Upper lobe of left lung (tissue), 6 donors: Measurements from ENCODE around the gene PAX2. TPM values are rescaled to one million over a fixed set of nuclear protein-coding genes. Genes with fewer than 3 reads are reported as not detected.

Experiments
- ATAC-seq, 2 donors: fragments of 200-7000 bp; cut with Tn5 transposase; one replicate each; pipeline ENCODE4 v1.9.1; 2022; ENCODE audit warnings: mild to moderate bottlenecking in 2 of 2, moderate library complexity in 2 of 2; ENCODE audit not compliant: low FRiP score in 2 of 2
- DNase-seq, 2 donors: peaks; one replicate each; pipeline ENCODE4 v3.0.0-alpha.2; 2019 to 2020
- H3K27ac ChIP-seq, 4 donors: fragments of 200-600 bp; sonication (generic); one replicate each; pipeline ENCODE4 v1.5.1; 2016 to 2019
- H3K27me3 ChIP-seq, 4 donors: fragments of 200-600 bp; sonication (generic); one replicate each; pipeline ENCODE4 v1.5.1; 2017 to 2019
- H3K36me3 ChIP-seq, 4 donors: fragments of 200-600 bp; sonication (generic); one replicate each; pipeline ENCODE4 v1.5.1; 2016 to 2019
- H3K4me1 ChIP-seq, 4 donors: fragments of 200-600 bp; sonication (generic); one replicate each; pipeline ENCODE4 v1.5.1; 2018 to 2019
- H3K4me3 ChIP-seq, 4 donors: fragments of 200-600 bp; sonication (generic); one replicate each; pipeline ENCODE4 v1.5.1; 2017 to 2019; ENCODE audit warnings: mild to moderate bottlenecking in 2 of 4, moderate library complexity in 1 of 4
- H3K9me3 ChIP-seq, 4 donors: fragments of 200-600 bp; sonication (generic); one replicate each; pipeline ENCODE4 v1.5.1; 2018 to 2019
- EP300 ChIP-seq, 4 donors: sonication (generic); formaldehyde crosslinking; IDR thresholded peaks; one replicate each; pipeline ENCODE4 v1.5.1; 2017; ENCODE audit warnings: antibody characterized with exemption in 4 of 4, control low read depth in 2 of 4
- POLR2A ChIP-seq, 4 donors: fragments of 450-650 bp; IDR thresholded peaks; one replicate each; pipeline ENCODE4 v1.5.1; 2016 to 2017; ENCODE audit warnings: antibody characterized with exemption in 4 of 4, mild to moderate bottlenecking in 2 of 4
- POLR2AphosphoS5 ChIP-seq, 2 donors: sonication (generic); formaldehyde crosslinking; IDR thresholded peaks; one replicate each; pipeline ENCODE4 v1.5.1; 2017; ENCODE audit warnings: antibody characterized with exemption in 2 of 2
- WGBS, 2 donors: methylation state at CpG; one replicate each; pipeline ENCODE4 v1.1.5; 2017 to 2018; 5-methylcytosine and 5-hydroxymethylcytosine counted together
- total RNA-seq, 6 donors: library from RNA; depleted of rRNA in 4 of 6; stranded (reverse); fragments of >200 nt in 4 of 6; gene quantifications; one replicate each; pipeline versions ENCODE4 v1.1.0 to v1.2.1, GENCODE V29; 2016 to 2021
- TF ChIP-seq, protein P1 (sequence below), 6 experiments: fragments of 450-650 bp in 4 of 6; fragments of 200-600 bp in 2 of 6; sonication (generic) in 2 of 6; IDR thresholded peaks; one replicate each; pipeline ENCODE4 v1.5.1; 2016 to 2019; ENCODE audit warnings: antibody characterized with exemption in 6 of 6
- donor health status: DM: no; HTN: no; CAD: no; lungs with moderate emphysema.
- donor health status: DM: no; HTN: yes; CAD: no; lungs with severe emphysema.

The PAX2 gene
- total RNA-seq, 6 donors from 2014 or later: 0.07 TPM; not detected in 5

DNA sequence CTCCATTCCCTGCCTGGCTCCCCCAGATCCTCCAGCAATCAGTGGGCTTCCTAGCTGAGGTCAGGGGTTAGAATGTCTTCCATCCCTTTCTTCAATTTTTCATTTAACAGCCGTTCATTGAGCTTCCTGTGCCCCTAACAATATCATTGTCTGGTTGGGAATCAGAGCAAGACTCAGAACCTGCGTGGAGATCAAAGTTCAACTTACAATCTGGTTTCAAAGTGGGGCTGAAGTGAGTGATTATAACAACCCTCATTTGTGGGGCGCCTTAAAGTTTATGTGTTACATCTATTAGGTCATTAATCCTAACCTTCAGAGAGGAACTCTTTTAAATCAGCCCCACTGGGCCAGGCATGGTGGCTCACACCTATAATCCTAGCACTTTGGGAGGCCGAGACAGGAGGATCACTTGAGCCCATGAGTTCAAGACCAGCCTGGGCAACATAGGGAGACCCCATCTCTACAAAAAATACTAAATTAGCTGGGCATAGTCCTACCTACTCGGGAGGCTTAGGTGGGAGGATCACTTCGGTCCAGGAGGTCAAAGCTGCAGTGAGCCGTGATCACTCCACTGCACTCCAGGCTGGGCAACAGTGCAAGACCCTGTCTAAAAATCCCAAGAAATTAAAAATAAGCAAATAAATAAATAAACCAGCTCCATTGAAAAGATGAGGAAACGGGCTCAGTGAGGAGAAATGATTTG, 122.0 kb downstream of the PAX2 start:
- DNase-seq: no peak
- Histone ChIP-seq H3K36me3 (no peaks in the 10 kb centered on the region), H3K4me1 (peaks cover 0 to 3% (median 0%) of the 10 kb centered on the region in 4 donors), H3K4me3 (no peak overlapping the region), H3K27ac (no peak overlapping the region), H3K27me3 (peaks cover 0 to 10% (median 0%) of the 10 kb centered on the region in 4 donors), H3K9me3 (no peaks in the 10 kb centered on the region)
- 76 to 80% methylated on average over 8 of the region's 8 CpGs for WGBS, 2 donors
- ATAC-seq: no peak
- TF ChIP-seq POLR2AphosphoS5 (IDR thresholded peaks at IDR 0.05) (no peak), EP300 (IDR thresholded peaks at IDR 0.05) (no peak), POLR2A (IDR thresholded peaks at IDR 0.05) (no peak)
- TF ChIP-seq, protein P1, sequence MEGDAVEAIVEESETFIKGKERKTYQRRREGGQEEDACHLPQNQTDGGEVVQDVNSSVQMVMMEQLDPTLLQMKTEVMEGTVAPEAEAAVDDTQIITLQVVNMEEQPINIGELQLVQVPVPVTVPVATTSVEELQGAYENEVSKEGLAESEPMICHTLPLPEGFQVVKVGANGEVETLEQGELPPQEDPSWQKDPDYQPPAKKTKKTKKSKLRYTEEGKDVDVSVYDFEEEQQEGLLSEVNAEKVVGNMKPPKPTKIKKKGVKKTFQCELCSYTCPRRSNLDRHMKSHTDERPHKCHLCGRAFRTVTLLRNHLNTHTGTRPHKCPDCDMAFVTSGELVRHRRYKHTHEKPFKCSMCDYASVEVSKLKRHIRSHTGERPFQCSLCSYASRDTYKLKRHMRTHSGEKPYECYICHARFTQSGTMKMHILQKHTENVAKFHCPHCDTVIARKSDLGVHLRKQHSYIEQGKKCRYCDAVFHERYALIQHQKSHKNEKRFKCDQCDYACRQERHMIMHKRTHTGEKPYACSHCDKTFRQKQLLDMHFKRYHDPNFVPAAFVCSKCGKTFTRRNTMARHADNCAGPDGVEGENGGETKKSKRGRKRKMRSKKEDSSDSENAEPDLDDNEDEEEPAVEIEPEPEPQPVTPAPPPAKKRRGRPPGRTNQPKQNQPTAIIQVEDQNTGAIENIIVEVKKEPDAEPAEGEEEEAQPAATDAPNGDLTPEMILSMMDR (IDR thresholded peaks at IDR 0.05): no peak

DNA sequence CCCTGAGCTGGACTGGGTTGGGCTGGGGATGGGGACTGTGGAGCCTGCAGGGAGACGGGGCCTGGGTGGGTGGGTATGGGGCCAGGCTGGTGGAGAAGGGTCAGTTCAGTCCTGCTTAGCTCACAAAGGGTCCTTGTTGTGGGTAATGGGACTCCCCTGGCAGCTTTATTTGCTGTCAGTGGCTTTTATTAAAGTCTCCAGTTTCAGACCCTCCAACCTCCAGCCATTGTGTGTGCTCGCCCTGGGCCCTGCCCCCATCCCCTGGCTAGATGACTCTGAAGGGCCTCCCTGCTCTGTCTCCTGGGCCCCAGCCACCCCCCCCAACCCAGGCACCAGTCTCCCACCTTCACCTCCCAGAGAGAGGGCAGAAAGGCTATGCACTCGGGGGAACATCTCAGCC, 123.0 kb downstream of the PAX2 start:
- no peak for TF ChIP-seq POLR2AphosphoS5 (IDR thresholded peaks at IDR 0.05)
- TF ChIP-seq, protein P1 (IDR thresholded peaks at IDR 0.05): no peak
- TF ChIP-seq EP300 (IDR thresholded peaks at IDR 0.05): no peak
- TF ChIP-seq POLR2A (IDR thresholded peaks at IDR 0.05): no peak
- peaks cover 0 to 3% (median 0%) of the 10 kb centered on the region in 4 donors for H3K4me1 ChIP-seq
- no peak for ATAC-seq
- DNase-seq: no peak
- H3K27ac ChIP-seq: no peak overlapping the region
- no peaks in the 10 kb centered on the region for H3K36me3 ChIP-seq
- no peaks in the 10 kb centered on the region for H3K9me3 ChIP-seq
- WGBS, 2 donors: 74 to 83% methylated on average over 3 of the region's 3 CpGs
- H3K27me3 ChIP-seq: peaks cover 0 to 10% (median 0%) of the 10 kb centered on the region in 4 donors
- H3K4me3 ChIP-seq: no peak overlapping the region

DNA sequence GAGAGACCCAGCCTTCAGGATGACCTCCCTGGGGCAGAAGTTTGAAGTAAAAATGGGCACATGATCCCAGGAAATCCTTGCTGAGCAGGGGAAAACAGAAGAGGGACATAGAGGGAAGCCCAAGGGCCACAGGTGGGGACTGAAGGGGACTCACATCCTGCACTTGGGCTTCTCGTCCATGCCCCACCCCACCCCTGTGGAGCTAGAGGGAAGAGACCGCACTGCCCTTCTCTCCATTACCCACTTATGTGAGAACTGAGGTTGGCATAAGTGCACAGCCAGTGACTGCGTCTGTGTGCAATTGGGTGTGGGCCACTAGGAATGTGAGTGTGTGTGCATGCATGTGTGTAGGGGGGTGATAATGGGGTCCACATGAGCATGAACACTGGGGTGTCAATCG, 124.0 kb downstream of the PAX2 start:
- H3K27me3 ChIP-seq: peaks cover 0 to 10% (median 0%) of the 10 kb centered on the region in 4 donors
- ATAC-seq: no peak
- DNase-seq: no peak

DNA sequence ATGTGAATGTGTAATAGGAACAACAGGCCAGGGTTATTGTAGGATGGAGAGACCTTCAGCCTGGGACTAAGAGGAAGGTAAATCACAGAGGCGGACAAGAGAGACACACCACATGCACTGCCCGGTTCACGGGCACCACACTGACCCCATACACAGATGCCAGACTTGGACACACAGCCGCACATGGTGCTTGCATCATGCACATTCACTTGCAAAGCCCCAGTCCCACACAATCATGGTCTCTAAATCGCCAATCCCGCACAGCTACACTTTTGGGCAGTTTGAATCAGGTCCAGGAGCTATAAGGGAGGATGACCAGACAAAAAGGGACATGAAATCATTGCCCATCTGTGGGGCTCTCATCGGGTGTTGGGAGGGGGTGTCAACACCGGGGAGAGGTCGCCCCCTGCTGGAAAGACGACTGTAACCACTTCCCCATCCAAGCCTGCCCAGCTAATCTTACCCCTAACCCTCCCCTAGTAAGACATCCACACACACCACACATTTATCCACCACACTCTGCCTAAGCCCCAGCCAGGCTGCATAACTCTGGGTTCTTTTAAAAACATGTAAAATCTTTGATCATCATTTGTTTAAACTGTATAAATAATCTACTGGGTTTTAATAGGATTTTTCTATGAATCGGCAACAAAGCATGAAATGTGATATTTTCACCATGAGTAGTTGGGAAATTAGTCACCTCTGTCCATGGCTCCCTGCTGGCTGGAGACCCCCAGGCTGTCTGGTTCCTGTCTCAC, 126.8 kb downstream of the PAX2 start:
- no peak for ATAC-seq
- no peaks in the 10 kb centered on the region for H3K36me3 ChIP-seq
- H3K4me1 ChIP-seq: no peaks in the 10 kb centered on the region
- no peak for TF ChIP-seq POLR2AphosphoS5 (IDR thresholded peaks at IDR 0.05)
- TF ChIP-seq POLR2A (IDR thresholded peaks at IDR 0.05): no peak
- TF ChIP-seq, protein P1 (IDR thresholded peaks at IDR 0.05): peak in 3 of 6 experiments; percentile 17 to 30 (median 25)
- no peak for TF ChIP-seq EP300 (IDR thresholded peaks at IDR 0.05)
- 58 to 59% methylated on average over 11 of the region's 11 CpGs for WGBS, 2 donors
- DNase-seq: no peak
- no peak overlapping the region for H3K4me3 ChIP-seq
- no peaks in the 10 kb centered on the region for H3K9me3 ChIP-seq
- peaks cover 0 to under 1% (median 0%) of the 10 kb centered on the region in 4 donors for H3K27me3 ChIP-seq
- H3K27ac ChIP-seq: no peak overlapping the region

More for the DNA sequence above, 124.0 kb downstream of the PAX2 start:
- 71 to 79% methylated on average over 4 of the region's 4 CpGs for WGBS, 2 donors
- H3K36me3 ChIP-seq: no peaks in the 10 kb centered on the region
- H3K27ac ChIP-seq: no peak overlapping the region
- TF ChIP-seq, protein P1 (IDR thresholded peaks at IDR 0.05): no peak
- TF ChIP-seq EP300 (IDR thresholded peaks at IDR 0.05) (no peak), POLR2A (IDR thresholded peaks at IDR 0.05) (no peak), POLR2AphosphoS5 (IDR thresholded peaks at IDR 0.05) (no peak)
- H3K4me3 ChIP-seq: no peak overlapping the region
- no peaks in the 10 kb centered on the region for H3K9me3 ChIP-seq
- peaks cover 0 to 3% (median 0%) of the 10 kb centered on the region in 4 donors for H3K4me1 ChIP-seq
